GM21390 (cell line): ENCODE measurements around the gene MEGF11.
"Not testable (repeated sequence)": the region's sequence is repeated elsewhere in the genome, so short reads cannot be mapped to it uniquely, and the experiment has no call there.

Experiments used
- ATAC-seq: cut with Tn5 transposase; IDR thresholded peaks from one replicate; pipeline ENCODE4 v1.9.1; 2021; ENCODE audit not compliant: unreplicated experiment

MEGF11 gene

DNA sequence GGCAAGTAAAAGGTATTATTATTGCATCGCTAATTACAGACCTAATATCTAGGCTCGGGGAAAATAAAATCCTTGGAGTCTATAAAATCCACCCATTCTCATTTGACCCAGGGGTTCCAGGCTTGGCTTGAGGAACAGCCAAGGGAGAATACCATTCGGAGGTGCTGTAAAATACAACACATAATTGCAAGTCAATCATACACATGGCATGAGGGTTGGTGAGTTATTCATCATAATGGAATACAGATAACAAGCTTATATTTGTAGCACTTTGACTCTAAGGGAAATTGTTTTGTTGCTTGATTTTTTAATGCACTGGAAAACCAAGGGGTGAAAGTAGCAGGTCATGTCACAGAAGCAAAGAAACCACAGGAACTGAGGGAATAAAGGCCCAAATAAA, 23.0 kb upstream of the MEGF11 start:
- no peak for ATAC-seq

DNA sequence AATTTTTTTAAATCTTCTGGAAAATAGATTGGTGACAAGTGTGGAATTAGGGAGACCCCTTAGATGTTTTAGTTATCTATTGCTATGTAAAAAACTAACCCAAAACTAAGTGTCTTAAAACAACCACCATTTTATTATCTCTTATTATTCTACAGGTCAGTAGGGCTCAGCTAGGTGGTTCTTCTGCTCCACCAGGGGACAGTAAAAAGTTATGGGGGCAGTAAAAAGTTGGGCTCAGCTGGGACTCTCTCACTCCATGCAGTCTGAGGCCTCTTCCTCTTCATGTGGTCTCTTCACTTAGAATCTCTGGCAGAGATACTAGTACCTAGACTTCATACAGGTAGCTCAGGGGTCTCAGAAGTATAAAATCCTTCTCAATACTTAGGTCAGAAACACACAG, 21.8 kb upstream of the MEGF11 start:
- ATAC-seq, result no peak

DNA sequence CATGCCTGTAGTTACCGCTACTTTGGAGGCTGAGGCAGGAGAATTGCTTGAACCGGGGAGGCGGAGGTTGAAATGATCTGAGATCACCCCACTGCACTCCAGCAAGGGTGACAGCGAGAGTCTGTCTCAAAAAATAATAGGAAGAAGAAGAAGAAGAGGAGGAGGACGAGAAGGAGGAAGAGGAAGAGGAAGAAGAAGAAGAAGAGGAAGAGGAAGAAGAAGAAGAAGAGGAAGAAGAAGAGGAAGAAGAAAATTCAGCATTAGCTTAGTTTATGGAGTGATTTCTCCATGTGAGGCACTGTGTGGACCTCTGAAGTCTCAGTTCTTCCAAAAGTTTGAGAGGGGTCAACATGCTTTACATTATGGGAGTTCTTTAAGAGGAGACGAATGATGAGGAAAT, 17.4 kb upstream of the MEGF11 start:
- no peak for ATAC-seq

DNA sequence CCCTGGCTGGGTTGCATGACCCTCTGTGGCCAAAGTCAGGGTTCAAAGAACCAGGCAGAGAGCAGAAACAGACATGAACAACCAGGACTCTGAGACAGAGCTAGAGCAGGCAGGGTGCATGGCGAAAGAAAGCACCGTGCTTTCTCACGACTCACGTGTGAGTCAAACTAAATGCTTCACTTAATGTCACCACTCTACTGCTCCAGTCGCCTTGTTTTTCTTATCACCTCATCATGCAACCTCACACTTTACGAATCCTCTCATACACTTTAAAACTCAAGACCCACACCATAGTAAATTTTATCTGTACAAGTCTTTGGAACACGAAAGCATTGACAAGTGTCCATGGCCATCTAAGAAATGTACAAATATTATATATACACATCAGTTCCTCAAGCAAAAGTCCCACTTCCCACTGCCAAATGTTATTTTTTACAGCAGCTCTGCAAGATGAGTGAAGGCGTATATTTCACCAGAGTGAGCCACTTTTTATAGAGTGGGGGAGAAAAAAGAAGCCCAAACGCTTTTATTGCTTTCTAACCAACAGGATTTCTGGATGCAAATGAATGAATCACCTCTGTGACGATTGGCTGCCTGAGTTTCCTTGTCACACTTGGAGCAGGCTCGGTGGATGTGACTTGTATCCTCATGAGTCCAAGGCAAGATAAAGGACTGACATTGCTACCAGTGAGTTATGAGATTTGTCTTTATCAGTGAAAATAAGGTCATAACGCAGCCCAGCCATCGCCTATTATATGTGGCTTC, 16.0 kb upstream of the MEGF11 start:
- ATAC-seq, result no peak

DNA sequence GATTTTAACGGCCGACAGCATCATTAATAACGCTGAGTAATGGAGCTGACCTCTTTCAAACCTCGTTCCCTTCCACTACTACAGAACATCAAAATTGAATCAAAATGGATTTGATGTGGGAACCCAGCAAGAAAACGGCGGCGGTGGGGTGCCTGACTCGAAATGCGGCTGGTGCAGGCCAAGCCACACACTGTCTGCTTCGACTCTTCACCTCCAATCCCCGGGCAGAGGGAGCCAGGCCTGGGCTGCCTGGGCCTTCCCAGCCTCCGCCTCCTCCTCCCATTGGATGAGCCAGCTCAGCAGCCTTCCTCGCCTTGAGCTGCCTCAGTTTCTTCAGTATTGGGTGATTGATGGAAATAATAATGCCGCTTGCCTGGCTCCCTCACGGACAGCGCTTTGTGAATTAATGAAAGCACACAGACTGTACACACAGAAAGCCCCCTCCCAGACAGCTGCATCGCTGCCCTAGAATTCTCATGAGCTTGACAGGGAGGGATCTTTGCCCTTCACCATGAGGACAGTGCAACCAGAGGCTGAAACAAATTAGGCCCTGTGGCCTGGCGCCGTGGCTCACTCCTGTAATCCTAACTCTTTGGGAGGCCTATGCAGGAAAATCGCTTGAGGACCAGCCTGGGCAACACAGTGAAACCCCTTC, 11.4 kb upstream of the MEGF11 start:
- ATAC-seq, result no peak

DNA sequence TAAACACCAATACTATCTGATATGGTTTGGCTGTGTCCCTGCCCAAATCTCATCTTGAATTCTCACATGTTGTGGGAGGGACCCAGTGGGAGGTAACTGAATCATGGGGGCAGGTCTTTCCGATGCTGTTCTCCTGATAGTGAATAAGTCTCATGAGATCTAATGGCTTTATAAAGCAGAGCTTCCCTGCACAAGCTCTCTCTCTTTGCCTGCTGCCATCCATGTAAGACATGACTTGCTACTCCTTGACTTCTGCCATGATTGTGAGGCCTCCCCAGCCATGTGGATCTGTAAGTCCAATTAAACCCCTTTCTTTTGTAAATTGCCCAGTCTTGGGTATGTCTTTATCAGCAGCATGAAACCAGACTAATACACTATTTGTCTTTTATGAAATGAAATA, 9.3 kb upstream of the MEGF11 start:
- ATAC-seq, result not testable (repeated sequence)

DNA sequence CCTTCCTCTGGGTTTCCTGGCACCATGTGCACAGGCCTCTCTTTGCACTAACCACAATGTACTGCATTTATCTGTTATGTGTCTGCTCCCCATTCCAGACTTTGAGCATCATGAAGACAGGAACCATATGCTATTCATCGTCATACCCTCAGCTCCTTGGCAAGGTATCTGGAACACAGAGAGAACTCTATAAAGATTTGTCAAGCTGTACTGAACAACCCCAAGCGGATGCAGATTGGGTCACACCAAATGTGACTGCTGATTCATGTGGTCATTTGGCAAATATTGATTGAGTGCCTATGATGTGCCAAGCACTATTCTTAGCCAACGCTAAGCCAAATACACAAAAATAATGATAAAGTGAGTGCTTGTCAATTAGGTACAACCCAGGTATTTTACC, 7.5 kb upstream of the MEGF11 start:
- no peak for ATAC-seq

DNA sequence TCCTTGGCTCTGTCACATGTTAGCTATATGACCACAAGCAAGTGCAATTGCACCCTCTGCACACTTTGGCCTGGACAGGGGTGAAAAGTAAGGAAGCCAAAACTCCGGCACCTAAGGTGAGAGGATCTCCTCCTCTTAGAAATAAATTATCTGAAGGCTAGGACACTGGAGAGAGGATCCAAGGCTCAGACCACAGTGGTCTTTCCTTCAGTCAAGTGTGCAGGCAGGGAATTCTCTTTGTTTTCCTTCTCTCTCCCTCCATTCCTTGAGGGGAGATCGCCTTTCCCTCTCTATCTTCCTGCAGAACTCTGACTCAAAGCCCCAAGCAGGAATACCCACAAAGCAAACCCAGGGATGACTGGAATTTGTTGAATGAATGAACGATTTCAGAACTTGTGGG, 3.1 kb upstream of the MEGF11 start:
- ATAC-seq, result no peak

DNA sequence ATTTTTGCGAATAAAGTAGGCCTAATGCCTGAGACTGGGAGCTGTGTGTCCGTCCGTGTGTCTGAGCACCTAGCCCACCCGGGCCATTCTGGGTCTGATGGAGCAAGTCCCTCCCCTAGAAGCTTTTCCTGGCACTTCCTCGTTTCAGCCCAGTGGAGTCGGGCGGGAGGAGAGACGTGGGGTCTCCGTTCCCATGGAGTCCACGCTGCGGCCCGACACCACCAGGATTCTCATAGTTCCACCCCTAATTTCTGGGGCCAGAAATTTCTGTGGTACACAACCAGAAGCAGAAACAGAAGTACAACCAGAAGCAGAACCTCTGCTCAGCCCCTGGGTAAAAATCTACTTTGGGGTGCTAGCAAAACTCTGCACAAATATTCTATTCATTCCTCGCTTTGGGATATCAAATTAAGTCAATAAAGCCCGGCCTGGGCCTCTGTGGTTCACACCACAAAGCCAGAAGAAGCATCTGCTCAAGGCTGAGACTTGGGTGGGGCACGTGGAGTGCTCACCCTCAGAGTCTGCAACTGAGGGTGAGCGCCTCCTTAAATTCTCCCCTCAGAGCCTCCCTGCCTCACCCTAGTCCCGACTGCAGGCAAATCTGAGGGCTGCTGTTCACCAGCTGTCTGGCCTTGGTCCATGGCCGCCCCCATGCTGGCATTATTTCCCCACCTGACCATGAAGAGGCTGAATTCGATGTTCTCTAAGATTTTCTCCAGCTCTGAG, 1.6 kb upstream of the MEGF11 start:
- ATAC-seq, result no peak

DNA sequence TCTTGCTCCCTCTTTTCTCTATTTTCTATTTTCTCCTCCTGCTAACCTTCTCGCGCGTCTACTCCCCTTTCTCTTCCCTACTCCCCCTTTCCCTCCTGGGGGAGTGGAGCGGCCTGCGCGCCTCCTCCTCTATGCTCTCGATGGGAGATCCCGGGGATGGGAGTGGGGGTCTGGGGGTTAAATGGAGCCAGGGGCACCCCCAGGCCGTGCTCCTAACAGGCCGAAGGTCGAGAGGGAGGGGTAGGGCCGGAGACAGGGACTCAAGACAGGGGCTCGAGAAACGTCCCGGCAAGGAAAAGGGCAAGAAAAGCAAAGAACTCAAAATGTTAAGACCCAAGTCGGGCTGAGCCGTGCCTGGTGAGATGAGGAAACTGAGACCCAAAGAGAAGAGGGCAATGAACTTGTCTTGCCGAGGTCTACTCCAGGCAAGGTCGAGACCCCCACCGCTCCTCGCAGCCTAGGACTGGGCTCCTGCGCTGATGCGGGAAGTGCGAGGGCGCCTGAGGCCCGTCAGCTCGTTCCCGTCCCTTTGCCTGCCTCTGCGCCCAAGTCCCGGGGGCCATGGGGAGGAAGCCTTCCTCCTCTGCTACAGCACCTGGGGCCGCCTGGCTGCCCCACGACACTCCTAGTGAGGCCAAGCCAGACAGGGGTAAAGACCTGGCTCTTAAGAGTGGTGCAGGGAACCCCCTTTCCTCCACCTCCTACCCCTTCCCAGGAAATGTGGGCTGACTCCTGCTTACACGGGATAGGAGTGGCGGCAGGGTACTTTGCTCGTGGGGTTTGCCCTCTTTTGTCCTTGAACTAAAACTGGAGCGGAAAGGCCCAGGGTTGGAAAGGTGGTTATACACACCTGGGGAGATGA, 770 bp upstream of the MEGF11 start:
- no peak for ATAC-seq

DNA sequence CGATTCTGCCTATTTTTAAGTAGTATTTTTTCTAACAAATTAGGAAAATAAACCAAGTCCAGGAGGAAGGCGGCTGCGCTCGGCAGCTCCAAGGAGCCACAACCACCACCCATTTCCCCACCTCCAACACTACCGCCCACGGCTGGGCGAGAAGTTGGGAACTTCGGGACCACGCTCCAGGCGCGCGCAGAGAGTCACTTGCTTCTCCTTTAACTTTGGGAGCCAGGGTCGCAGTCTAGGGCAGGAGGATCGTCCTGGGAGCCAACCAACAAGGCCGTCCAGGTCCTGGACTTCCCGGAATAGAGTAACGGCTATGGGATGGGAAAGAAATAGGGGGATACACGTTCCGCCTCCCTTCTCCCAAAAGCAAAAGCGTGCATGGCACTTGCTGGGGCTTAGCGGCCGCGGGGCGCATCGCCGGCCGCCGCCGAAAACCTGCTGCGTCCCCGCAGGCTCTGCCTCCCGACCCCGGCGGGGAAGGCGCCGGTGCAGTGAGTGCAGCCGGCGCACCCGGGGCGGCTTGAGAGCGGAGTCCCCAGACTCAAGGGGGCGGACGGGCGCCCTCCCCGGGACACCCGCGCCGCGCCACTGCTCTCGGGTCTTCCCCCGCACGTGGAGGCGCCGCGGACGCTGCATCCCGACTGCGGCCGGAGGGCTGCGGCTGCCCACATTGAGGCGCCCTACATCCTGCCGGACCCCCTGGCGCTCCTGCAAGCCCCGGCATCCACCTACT, 699 bp downstream of the MEGF11 start:
- no peak for ATAC-seq

DNA sequence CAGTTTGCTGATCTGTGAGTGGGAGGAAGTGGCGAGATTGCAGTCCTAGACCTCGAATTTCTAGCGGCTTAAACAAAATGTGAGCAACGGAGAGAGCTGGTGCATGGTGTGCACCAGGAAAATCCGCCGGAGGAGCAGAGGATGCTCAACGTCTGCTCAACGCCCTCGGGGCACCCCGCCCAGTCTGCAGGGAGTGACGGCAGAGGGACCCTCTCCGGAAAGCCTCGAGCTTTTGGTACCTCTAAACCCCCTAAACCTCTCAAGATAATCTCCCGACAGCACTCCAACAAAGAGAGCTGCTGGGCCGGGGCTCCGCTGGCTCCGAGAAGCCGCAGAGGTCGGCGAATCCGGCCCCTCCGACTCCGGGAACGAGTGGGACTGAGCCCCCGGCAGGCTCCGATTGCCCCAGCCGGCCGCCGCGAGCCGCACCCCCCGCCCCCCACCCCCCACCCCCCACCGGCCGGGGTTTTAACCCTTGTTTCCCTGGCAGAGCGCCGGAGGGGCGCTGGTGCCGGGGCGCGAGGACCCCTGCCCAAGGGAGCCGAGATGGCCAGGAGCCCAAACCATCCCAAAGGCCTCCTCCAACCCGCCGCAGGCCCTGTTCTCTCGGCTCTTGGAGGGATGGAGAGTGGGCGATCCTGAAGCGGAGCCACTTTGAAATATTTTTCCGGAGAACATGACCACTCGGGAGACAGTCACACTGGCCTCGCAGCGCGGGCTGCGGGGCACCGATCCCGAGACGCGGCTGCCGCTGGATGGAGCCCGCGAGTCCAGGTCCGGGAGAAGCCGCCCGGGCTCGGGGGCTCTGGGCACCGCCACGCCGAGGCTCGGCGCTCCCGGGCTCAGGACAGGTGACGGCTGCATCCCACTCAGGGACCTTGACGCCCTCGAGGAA, 1.5 kb downstream of the MEGF11 start:
- no peak for ATAC-seq

DNA sequence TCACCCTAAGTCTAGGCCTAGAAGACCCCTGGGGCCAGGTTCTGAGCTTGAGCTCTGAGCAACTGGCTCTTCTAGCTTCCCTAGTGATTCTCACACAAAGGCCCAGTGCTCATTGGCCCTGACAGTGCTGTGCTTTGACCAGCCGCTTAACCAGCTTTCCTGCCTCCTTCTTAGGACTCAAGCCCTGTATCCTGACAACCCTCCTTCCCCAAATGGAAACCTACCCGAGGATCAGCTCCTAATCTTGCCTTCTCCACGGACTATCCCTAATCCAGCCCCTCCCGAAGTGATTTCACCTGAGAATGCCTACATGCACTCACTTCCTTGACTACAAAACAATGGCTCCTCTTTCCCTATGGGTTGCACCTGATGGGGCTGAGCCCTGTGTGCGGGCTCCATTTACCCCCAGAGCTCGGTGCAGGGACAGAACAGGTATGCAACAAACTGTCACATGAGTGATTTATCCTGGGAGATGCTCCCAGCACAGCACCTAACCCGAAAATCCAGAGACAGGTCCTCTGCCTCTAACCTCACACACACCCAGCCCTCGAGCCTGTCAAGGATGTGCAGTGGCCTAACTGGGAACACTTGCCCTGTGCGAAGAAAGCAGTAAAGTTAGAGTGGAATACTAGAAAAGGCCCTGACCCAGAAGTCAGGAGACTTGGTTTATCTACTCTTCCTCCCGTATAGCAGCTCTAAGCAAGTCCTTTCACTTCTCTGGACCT, 2.3 kb downstream of the MEGF11 start:
- no peak for ATAC-seq

DNA sequence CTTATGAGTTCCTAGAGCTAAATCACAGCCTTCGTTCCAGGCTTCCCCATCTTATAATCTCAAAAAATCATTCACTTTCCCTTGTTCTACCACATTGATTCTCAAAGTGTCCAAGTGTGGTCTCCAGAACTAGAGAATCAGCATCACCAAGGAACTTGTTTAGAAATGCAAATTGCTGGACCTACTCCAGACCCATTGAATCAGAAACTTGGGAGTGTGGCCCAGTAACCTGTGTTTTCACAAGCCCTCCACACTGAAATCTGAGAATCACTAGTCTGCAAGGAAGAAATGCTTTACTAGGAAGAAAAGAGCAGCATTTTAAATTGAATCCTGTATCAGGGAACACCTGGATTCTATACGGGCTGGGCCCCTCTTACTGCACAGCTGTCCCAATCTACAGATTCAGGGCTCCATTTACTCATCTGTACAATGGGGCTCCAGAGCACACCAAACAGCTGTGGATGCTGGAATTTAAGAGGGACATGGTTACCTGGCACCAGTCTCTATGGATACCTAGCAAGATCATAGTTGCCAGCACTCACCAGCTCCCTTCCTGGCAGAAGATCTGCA, 3.9 kb downstream of the MEGF11 start:
- no peak for ATAC-seq

DNA sequence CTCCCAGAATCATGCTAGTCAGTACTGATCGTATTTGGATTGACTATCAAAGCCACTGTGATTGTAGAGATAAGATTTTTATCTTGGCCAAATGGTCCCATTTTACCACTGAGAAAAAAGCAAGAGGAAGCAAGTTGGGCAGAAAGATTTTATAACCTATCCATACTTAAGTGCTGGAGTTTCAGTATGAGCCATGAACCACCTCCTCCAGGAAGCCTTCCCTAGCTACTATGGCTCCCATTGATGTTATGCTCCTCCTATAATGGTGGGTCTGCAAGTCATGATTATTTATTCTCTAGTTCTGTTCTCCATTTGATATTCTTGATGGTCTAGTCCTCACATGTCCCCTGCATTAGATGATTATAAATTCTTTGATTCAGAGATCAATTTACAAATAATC, 6.6 kb downstream of the MEGF11 start:
- ATAC-seq, result no peak

DNA sequence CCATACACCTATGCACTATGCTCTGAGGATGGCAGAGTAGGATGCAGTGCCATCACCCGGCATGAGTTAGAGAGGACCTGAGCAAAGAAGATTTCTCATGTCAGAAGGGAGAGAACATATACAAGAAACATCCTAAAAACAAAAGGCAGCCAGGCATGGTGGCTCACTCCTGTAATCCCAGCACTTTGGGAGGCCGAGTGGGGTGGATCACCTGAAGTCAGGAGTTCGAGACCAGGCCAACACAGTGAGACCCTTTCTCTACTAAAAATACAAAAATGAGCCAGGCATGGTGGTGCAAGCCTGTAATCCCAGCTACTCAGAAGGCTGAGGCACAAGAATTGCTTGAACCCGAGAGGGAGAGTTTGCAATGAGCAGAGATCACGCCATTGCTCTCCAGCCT, 7.7 kb downstream of the MEGF11 start:
- ATAC-seq, result not testable (repeated sequence)

DNA sequence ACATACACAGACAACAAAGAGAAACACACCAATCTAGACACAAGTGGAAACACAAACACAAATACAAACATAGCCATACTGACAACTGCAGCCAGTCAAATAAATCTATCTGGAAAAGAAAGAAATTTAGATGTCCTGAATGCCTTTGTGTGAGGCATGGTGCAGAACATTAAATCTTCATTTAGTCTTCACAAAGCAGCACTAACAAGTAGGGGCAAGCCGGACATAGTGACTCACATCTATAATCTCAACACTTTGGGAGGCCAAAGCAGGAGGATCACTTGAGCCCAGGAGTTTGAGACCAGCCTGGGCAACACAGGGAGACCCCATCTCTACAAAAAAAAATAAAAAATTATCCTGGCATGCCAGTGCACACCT, 11.7 kb downstream of the MEGF11 start:
- ATAC-seq, result no peak

DNA sequence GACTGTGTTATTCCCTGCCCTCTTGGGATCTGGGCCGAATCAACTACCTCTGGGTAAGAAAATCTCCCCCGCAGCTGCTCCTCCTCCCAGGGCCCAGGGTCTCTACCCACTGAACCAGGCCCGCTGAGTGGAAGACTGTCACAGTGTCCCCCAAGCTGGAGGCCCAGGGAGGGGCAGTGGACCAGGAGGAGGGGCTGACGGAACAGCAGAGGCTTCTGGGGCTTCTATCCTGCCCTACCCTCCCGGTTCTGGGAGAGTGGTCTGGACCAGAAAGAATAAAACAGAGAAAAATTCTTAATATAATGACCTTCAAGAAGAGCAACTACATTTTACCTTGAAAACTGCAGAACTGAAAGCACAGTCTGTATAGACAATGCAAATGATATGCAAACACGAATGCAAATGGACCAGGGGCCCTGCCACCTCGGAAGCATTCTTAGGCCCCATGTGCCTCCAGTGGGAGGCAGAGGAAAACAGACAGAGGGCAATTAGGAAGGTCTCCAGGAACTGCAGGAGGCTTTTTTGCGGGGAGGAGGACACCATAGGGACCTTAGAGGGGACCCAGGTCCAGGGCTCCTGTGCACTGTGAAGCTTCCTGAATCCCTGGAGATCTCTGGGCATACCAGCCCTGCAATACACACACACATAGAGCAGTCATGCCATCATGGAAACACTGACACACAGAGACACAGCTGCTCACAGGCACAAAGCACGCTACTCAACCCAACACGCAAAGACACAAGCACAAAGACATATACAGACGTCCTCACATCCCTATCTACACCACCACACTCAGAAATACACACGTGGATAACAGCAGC, 12.3 kb downstream of the MEGF11 start:
- ATAC-seq, result no peak
